Stimulated activated CD4-positive, alpha-beta T cell treated with anti-CD3 and anti-CD28 coated beads, Interleukin-12 subunit alpha, Interleukin-12 subunit beta, amount 100 ng/mL, for 4 hours (primary cell): ENCODE results near the gene STIP1.

Experiments used
- DNase-seq: peaks from one replicate; pipeline ENCODE4 v3.0.0-alpha.2; 2020

Gene STIP1

DNA sequence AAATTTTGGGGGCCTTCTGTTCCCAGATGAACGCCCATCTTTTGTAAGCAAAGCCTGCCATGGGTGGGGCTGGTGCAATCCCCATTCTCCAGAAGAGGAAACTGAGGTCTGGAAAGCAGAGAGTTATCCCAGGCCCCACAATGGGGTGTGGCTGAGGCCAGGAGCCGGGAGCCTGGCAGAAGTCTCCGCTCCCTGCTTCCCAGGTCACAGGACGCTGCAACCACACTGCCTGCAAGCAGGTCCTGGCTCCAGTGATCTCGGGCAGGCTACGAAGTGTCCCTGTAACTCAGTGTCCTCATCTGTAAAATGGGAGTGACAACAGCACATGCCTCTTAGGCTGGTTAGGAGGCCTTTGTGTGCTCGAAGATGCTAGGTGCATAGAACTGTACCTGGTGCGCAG lies 67.1 kb downstream of the STIP1 start:
- DNase-seq: no peak

DNA sequence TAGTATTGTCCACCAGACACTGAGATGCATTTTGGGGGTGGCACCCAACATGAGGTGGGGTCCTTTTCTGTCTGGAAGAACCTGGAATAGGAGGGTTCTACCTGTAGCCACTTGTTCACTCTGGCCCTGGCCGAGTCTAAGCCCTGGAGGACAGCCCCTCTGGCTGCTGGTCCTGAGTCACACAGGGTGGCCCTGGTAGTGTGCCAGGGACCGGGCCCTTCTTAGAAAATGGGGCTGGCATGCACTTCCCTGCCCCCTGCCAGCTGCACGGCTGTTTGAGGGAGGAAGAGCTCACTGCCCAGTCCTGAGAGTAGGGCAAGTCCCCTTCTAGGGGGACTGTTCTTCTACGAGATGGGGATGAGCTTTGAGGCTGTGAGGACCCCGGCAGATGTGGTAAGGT lies 67.5 kb downstream of the STIP1 start:
- DNase-seq: no peak
